ENCODE measurements around the gene PEAR1. TPM values are rescaled to one million over a fixed set of nuclear protein-coding genes. Genes with fewer than 3 reads are reported as not detected.

PEAR1 gene
- 16.1 and 16.6 TPM in 2 replicates for polyA plus RNA-seq (2013)

GRCh38 chr1:156893048-156893953, at the start of gene PEAR1:
Gene PEAR1, plus strand, starts transcription at chr1:156893718. Its CDS starts 10,209 bp downstream, at chr1:156903927.
- H3K4me2 ChIP-seq (ENCODE audit: low read length), result peak within 1 kb of the TSS; percentile 58
- peak within 1 kb of the TSS; percentile 60 for H3K4ac ChIP-seq (ENCODE audit: low read depth, low read length)
- peak within 1 kb of the TSS; percentile 95 for H4K91ac ChIP-seq (ENCODE audit: low read depth, low read length)
- peak within 1 kb of the TSS; percentile 96 for H2BK5ac ChIP-seq (ENCODE audit: low read depth, low read length, poor library complexity)
- H3K79me1 ChIP-seq (ENCODE audit: low read length), result peaks cover 45% of the 10 kb centered on the region
- peaks cover 42 to 46% of the 10 kb centered on the region in 2 experiments for H3K4me1 ChIP-seq (ENCODE audit: control insufficient read depth in 1 of 2, insufficient read depth in 2 of 2, low read length in 2 of 2)
- H3K27me3 ChIP-seq (ENCODE audit: insufficient read depth, low read length), result no peaks in the 10 kb centered on the region
- peak within 1 kb of the TSS; percentile 78 for H4K8ac ChIP-seq (ENCODE audit: low read depth, low read length)
- no peak for DNase-seq
- peak within 1 kb of the TSS; percentile 86 for H3K14ac ChIP-seq (ENCODE audit: low read length)
- H3K9me3 ChIP-seq (ENCODE audit: insufficient read depth, low read depth, low read length), result no peaks in the 10 kb centered on the region
- H3K9ac ChIP-seq (ENCODE audit: low read length), result peak within 1 kb of the TSS; percentile 54
- peak within 1 kb of the TSS; percentile 97 for H2BK12ac ChIP-seq (ENCODE audit: low read length)
- WGBS (ENCODE audit: extremely low coverage, insufficient coverage, insufficient read length), result no CpG with 5 or more reads among the region's 60 CpGs
- H3K27ac ChIP-seq (ENCODE audit: low read depth, low read length), result peak within 1 kb of the TSS; percentile 96
- H3K79me2 ChIP-seq (ENCODE audit: control insufficient read depth, insufficient read depth, low read length, poor library complexity), result peaks cover 15% of the 10 kb centered on the region
- peak within 1 kb of the TSS; percentile 95 for H2AK5ac ChIP-seq (ENCODE audit: low read length)
- H3K36me3 ChIP-seq (ENCODE audit: control insufficient read depth in 1 of 2, insufficient read depth in 2 of 2, low read length in 2 of 2), result no peaks in the 10 kb centered on the region
- peak within 1 kb of the TSS; percentile 87 for H2BK120ac ChIP-seq (ENCODE audit: insufficient read depth, low read length, poor library complexity)
- peak within 1 kb of the TSS; percentile 72 for H3K4me3 ChIP-seq (ENCODE audit: low read depth, low read length)
- H4K12ac ChIP-seq (ENCODE audit: low read depth, low read length), result no peak within 1 kb of the TSS
- H3K23ac ChIP-seq (ENCODE audit: low read length), result no peak within 1 kb of the TSS
- peak within 1 kb of the TSS; percentile 86 for H3K18ac ChIP-seq (ENCODE audit: low read length)
- peak within 1 kb of the TSS; percentile 30 for H2AFZ ChIP-seq (ENCODE audit: insufficient read depth, low read length, poor library complexity)

GRCh38 chr1:156844102-156844501, 49.4 kb upstream of the PEAR1 start:
- Histone ChIP-seq H2AK5ac (ENCODE audit: low read length) (no peak overlapping the region), H4K8ac (ENCODE audit: low read depth, low read length) (no peak overlapping the region), H2BK12ac (ENCODE audit: low read length) (no peak overlapping the region), H3K79me1 (ENCODE audit: low read length) (no peaks in the 10 kb centered on the region), H3K23ac (ENCODE audit: low read length) (no peak overlapping the region), H3K27ac (ENCODE audit: low read depth, low read length) (no peak overlapping the region), H3K4ac (ENCODE audit: low read depth, low read length) (no peak overlapping the region), H3K18ac (ENCODE audit: low read length) (no peak overlapping the region), H4K12ac (ENCODE audit: low read depth, low read length) (no peak overlapping the region), H3K79me2 (ENCODE audit: control insufficient read depth, insufficient read depth, low read length, poor library complexity) (no peaks in the 10 kb centered on the region), H2BK120ac (ENCODE audit: insufficient read depth, low read length, poor library complexity) (no peak overlapping the region), H3K4me1 (ENCODE audit: control insufficient read depth in 1 of 2, insufficient read depth in 2 of 2, low read length in 2 of 2) (peaks cover 3% of the 10 kb centered on the region in 2 experiments), H3K9ac (ENCODE audit: low read length) (no peak overlapping the region), H3K36me3 (ENCODE audit: control insufficient read depth in 1 of 2, insufficient read depth in 2 of 2, low read length in 2 of 2) (no peaks in the 10 kb centered on the region), H3K9me3 (ENCODE audit: insufficient read depth, low read depth, low read length) (peaks cover 12% of the 10 kb centered on the region), H3K4me3 (ENCODE audit: low read depth, low read length) (no peak overlapping the region), H3K27me3 (ENCODE audit: insufficient read depth, low read length) (peaks cover 56% of the 10 kb centered on the region), H2BK5ac (ENCODE audit: low read depth, low read length, poor library complexity) (no peak overlapping the region), H3K4me2 (ENCODE audit: low read length) (no peak overlapping the region), H2AFZ (ENCODE audit: insufficient read depth, low read length, poor library complexity) (no peak overlapping the region), H3K14ac (ENCODE audit: low read length) (no peak overlapping the region), H4K91ac (ENCODE audit: low read depth, low read length) (no peak overlapping the region)
- DNase-seq, result no peak
- WGBS (ENCODE audit: extremely low coverage, insufficient coverage, insufficient read length), result no CpG with 5 or more reads among the region's 6 CpGs

DNA sequence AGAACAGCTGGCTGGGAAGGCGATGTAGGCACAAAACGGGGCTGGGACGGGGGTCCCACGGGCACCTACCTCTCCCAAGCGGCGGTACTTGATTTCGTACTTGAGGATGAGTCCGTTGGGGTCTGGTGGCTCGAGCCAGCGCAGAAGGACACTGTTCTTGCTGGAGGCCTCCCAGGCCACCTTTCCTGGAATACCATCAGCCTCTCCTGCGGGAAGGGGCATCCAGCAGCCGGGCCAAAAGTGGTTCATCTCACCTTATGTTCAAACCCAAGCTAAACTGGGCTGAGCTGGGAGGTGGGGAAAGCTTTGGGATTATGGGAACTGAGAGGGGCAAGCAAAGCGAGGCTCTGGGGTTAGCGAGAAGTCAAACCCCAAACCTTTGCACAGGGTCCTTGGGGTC, 48.9 kb upstream of the PEAR1 start:
- no peaks in the 10 kb centered on the region for H3K79me1 ChIP-seq (ENCODE audit: low read length)
- no peak for DNase-seq
- H4K12ac ChIP-seq (ENCODE audit: low read depth, low read length), result no peak overlapping the region
- H3K9ac ChIP-seq (ENCODE audit: low read length), result no peak overlapping the region
- no peak overlapping the region for H4K91ac ChIP-seq (ENCODE audit: low read depth, low read length)
- no peak overlapping the region for H3K23ac ChIP-seq (ENCODE audit: low read length)
- no peak overlapping the region for H4K8ac ChIP-seq (ENCODE audit: low read depth, low read length)
- no peak overlapping the region for H2BK12ac ChIP-seq (ENCODE audit: low read length)
- WGBS (ENCODE audit: extremely low coverage, insufficient coverage, insufficient read length), result no CpG with 5 or more reads among the region's 14 CpGs
- H2BK120ac ChIP-seq (ENCODE audit: insufficient read depth, low read length, poor library complexity), result no peak overlapping the region
- peaks cover 12% of the 10 kb centered on the region for H3K9me3 ChIP-seq (ENCODE audit: insufficient read depth, low read depth, low read length)
- H3K4me1 ChIP-seq (ENCODE audit: control insufficient read depth in 1 of 2, insufficient read depth in 2 of 2, low read length in 2 of 2), result peaks cover 3% of the 10 kb centered on the region in 2 experiments
- peaks cover 61% of the 10 kb centered on the region for H3K27me3 ChIP-seq (ENCODE audit: insufficient read depth, low read length)
- no peak overlapping the region for H2AFZ ChIP-seq (ENCODE audit: insufficient read depth, low read length, poor library complexity)
- H3K14ac ChIP-seq (ENCODE audit: low read length), result no peak overlapping the region
- no peak overlapping the region for H3K18ac ChIP-seq (ENCODE audit: low read length)
- no peaks in the 10 kb centered on the region for H3K36me3 ChIP-seq (ENCODE audit: control insufficient read depth in 1 of 2, insufficient read depth in 2 of 2, low read length in 2 of 2)
- H2BK5ac ChIP-seq (ENCODE audit: low read depth, low read length, poor library complexity), result no peak overlapping the region
- H3K27ac ChIP-seq (ENCODE audit: low read depth, low read length), result no peak overlapping the region
- no peak overlapping the region for H3K4ac ChIP-seq (ENCODE audit: low read depth, low read length)
- H3K79me2 ChIP-seq (ENCODE audit: control insufficient read depth, insufficient read depth, low read length, poor library complexity), result no peaks in the 10 kb centered on the region
- no peak overlapping the region for H2AK5ac ChIP-seq (ENCODE audit: low read length)
- no peak overlapping the region for H3K4me3 ChIP-seq (ENCODE audit: low read depth, low read length)
- H3K4me2 ChIP-seq (ENCODE audit: low read length), result no peak overlapping the region

- H3K14ac ChIP-seq (ENCODE audit: low read length), result no peak overlapping the region
- no peak overlapping the region for H2AK5ac ChIP-seq (ENCODE audit: low read length)
- no peak overlapping the region for H4K12ac ChIP-seq (ENCODE audit: low read depth, low read length)
- no peak for DNase-seq
- WGBS (ENCODE audit: extremely low coverage, insufficient coverage, insufficient read length), result no CpG with 5 or more reads among the region's 69 CpGs
- no peak overlapping the region for H3K9ac ChIP-seq (ENCODE audit: low read length)
- H4K91ac ChIP-seq (ENCODE audit: low read depth, low read length), result no peak overlapping the region
- H2BK12ac ChIP-seq (ENCODE audit: low read length), result no peak overlapping the region
- H2BK120ac ChIP-seq (ENCODE audit: insufficient read depth, low read length, poor library complexity), result no peak overlapping the region
- H2BK5ac ChIP-seq (ENCODE audit: low read depth, low read length, poor library complexity), result no peak overlapping the region
- no peak overlapping the region for H3K4me3 ChIP-seq (ENCODE audit: low read depth, low read length)
- H3K27ac ChIP-seq (ENCODE audit: low read depth, low read length), result no peak overlapping the region
- no peak overlapping the region for H4K8ac ChIP-seq (ENCODE audit: low read depth, low read length)
- H3K4ac ChIP-seq (ENCODE audit: low read depth, low read length), result no peak overlapping the region
- H3K4me1 ChIP-seq (ENCODE audit: control insufficient read depth in 1 of 2, insufficient read depth in 2 of 2, low read length in 2 of 2), result peaks cover 3% of the 10 kb centered on the region in 2 experiments
- no peaks in the 10 kb centered on the region for H3K79me1 ChIP-seq (ENCODE audit: low read length)
- no peak overlapping the region for H3K23ac ChIP-seq (ENCODE audit: low read length)
- H3K9me3 ChIP-seq (ENCODE audit: insufficient read depth, low read depth, low read length), result peaks cover 12% of the 10 kb centered on the region
- H2AFZ ChIP-seq (ENCODE audit: insufficient read depth, low read length, poor library complexity), result no peak overlapping the region
- no peaks in the 10 kb centered on the region for H3K79me2 ChIP-seq (ENCODE audit: control insufficient read depth, insufficient read depth, low read length, poor library complexity)
- H3K36me3 ChIP-seq (ENCODE audit: control insufficient read depth in 1 of 2, insufficient read depth in 2 of 2, low read length in 2 of 2), result no peaks in the 10 kb centered on the region
- H3K27me3 ChIP-seq (ENCODE audit: insufficient read depth, low read length), result peaks cover 62% of the 10 kb centered on the region
- no peak overlapping the region for H3K4me2 ChIP-seq (ENCODE audit: low read length)
- no peak overlapping the region for H3K18ac ChIP-seq (ENCODE audit: low read length)
These were observed 48.2 kb upstream of the PEAR1 start for GRCh38 chr1:156845055-156845952.

Measured in trophoblast cell (in vitro differentiated cells and primary cell).